UCSD-AML1 (cell line): ENCODE measurements around the gene ING1.
"Not testable (repeated sequence)": the region's sequence is repeated elsewhere in the genome, so short reads cannot be mapped to it uniquely, and the experiment has no call there.

Experiments used
- DNase-seq: peaks from one replicate; lab custom pipeline; 2025; ENCODE audit not compliant: unreplicated experiment; lab: John Stamatoyannopoulos, UW

The ING1 gene, protein sequence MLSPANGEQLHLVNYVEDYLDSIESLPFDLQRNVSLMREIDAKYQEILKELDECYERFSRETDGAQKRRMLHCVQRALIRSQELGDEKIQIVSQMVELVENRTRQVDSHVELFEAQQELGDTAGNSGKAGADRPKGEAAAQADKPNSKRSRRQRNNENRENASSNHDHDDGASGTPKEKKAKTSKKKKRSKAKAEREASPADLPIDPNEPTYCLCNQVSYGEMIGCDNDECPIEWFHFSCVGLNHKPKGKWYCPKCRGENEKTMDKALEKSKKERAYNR

DNA sequence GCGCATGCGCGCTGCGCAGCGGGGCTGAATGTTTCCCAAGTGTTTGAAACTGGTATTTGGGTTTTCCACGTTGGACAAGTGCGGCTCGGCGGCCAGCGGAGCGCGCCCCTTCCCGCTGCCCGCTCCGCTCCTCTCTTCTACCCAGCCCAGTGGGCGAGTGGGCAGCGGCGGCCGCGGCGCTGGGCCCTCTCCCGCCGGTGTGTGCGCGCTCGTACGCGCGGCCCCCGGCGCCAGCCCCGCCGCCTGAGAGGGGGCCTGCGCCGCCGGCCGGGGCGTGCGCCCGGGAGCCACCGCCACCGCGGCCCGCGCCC is at the start of gene ING1:
Gene ING1, plus strand, starts transcription at position 59 of the 311 bp plus-strand sequence. CDS start 450 bp downstream, outside the sequence.
- no peak for DNase-seq

DNA sequence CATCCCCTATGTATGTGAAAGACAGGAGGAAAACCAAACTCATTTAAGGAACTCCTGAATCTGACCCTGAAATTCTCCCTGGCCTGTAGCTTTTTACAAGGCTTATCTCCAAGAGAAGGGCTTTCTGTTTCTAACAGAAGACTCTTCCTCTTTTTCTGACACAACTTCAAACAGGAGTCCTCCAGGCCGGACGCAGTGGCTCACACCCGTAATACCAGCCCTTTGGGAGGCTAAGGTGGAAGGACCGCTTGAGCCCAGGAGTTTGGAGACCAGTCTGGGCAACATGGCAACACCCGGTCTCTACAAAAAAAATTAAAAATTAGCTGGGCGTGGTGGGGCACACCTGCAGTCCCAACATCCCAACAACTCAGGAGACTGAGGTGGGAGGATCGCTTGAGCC is 49.5 kb upstream of the ING1 start:
- DNase-seq: no peak

DNA sequence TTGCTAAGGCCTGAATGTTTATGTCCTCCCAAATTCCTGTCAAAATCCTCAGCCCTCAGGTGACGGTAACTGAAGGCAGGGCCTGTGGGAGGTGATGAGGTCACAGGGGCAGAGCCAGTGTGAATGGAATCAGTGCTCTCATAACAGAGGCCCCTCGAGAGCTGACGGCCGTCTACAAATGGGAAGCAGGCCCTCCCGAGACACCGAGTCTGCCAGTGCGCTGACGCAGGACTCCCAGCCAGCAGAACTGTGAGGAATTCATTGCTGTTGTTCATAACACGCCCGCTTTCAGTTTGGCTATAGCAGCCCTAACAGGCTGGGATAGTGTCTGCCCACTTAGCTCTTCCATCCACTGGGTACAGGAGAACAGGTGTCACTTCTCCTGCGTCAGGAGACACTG is 48.8 kb upstream of the ING1 start:
- no peak for DNase-seq

DNA sequence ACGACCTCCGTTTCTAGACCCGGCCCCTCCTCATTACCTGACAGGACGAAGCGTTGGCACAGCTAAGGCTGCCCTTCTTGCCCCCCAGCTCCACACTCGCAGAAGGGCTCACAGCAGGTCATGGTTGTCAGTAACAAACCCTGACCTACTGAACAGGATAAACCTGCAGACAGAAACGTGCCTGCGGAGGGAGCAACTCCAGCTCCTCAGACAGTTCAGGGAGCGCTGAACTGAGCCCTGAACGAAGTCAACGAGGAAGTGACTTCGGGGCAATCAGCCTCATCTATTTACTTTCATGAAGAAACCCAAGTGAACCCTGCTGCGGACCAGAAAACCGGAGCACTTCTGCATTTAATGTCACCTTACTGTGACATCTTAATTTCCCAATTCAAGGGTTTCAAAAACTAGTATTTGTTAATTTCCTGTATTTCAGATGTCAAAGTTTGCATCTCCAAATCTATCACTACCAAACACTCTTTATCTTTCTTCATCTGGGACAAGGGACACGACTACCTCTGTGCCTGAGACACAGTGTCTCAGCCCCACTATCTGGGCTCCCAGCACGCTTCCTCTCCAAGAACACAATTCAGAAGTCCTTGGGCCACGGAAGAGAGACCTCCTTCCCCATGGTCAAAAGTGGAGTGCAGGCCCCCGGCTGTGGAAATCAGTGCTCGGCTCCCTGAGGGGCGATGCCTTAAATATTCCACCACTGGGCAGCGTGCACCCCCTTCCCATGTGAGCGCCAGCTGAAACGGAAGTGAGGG is 47.8 kb upstream of the ING1 start:
- DNase-seq: no peak

DNA sequence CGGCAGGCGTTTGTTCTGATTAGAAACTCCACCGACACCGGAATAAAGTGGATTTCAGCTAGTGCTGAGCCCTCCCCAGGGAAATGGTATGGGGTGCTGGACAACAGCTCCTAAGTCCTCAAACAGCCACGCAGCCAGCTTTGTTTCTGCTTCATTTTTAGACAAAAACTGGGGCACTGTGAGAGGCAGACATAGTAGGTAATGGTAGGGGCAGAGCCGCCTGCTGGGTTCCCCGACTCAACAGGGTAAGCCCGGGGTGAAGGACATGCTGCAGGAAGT is 47.3 kb upstream of the ING1 start:
- DNase-seq: no peak

DNA sequence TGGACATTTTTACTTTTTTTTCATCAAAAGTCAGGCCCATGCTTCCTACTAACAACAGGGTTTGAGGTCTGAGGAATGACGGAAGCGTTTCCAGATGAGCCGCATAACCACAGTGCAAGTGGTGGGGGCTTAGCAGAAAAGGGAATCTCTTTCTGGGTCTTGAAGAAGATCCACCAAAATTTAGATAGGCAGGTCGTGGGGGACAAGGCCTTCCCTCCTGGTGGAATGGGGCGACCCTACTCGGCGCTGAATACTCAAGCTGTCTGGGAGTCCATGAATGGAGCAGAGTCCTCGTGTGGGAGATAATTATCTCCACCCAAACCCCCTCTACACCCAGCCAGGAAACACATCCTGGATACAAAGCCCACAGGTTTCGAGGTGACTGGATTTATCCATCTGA is 44.5 kb upstream of the ING1 start:
- DNase-seq: no peak

DNA sequence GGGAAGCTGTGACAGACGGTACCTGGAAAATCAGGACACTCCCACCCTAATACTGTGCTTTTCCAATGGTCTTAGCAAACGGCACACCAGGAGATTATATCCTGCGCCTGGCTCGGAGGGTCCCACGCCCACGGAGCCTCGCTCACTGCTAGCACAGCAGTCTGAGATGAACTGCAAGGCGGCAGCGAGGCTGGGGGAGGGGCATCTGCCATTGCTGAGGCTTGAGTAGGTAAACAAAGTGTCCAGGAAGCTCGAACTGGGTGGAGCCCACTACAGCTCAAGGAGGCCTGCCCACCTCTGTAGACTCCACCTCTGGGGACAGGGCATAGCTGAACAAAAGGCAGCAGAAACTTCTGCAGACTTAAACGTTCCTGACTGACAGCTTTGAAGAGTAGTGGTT is 43.7 kb upstream of the ING1 start:
- not testable (repeated sequence) for DNase-seq

DNA sequence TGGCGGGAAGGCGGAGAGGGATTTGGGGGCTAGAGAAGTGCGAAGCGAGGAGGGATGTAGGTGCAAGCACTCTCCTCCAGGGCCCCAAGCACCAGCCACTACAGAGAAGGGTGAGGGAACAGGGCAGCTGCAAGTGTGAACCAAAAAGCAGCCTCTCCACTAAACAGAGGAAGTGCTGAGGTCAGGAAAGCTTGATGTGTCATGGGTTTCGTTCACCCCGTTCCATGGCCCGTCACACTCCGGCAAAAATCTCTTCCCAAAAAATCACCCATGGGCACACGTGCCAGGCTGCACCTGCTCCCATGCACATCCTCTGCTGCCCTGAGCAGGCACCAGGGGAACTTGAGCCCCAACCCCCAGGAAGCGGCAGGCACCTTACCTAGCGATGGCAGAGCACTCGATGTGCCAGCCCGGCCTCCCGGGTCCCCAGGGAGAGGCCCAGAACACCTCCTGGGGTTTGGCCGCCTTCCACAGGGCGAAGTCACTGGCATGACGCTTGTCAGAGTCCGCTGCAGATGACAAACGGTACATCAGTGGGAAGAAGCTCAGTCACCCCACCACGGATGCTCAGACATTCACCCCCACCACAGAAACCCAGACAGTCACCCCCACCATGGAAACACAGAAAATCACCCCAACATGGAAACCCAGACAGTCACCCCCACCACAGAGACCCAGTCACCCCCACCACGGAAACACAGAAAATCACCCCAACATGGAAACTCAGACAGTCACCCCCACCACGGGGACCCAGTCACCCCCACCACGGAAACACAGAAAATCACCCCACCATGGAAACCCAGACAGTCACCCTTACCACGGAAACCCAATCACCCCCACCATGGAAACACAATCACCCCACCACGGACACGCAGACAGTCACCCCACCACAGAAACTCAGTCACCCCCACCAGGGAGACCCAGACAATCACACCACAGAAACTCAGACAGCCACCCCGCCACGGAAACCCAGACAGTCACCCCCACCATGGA is 36.6 kb upstream of the ING1 start:
- DNase-seq: no peak

DNA sequence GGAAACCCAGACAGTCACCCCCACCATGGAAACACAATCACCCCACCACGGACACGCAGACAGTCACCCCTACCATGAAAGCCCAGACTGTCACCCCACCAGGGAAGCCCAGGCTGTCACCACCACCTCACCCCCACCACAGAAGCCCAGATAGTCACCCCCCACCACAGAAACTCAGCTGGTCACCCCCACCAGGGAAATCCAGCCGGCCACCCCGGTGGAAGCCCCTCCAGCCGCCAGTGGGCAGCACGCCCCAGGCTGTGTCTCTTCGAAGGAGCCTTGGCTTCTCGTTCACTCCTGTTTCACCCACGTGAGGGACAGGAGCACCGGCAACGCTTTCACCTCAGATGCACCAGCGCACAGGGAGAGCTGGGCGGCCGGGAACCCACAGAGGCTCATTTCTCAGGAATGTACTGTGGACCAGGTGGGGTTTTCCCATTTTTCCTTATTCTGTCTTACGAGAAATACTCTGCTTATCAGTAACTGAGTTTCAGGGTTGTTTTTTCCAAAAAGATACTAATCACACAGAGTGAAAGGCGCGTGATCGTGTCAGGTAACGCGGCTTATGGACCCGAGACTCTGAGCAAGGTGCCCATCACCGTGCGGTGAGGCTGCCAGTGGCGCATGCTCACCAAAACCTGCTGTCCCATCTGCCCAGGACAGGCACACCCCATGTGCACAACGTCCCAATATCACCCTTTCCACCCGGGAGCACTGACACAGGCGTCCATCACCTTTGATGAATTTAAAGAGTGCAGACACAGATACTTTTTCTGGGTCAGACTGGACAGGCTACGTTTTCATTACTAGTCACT is 35.6 kb upstream of the ING1 start:
- DNase-seq: no peak

DNA sequence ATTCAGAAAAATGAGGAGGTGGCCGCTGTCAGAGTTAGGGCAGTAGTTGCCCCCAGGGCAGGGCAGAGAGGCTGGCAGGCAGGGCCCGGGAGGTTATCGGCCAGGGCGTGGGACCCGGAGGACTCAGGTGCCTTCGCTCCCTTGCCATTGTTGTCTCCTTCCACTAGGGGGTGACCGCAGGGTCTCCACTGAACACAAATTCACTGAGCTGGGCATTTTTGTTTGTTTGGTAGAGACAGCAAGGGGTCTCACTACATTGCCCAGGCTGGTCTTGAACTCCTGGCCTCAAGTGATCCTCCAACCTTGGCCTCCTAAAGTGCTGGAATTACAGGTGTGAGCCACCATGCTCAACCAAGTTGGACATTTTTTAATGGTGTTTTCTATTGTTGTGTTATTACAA is 32.6 kb upstream of the ING1 start:
- DNase-seq: no peak

DNA sequence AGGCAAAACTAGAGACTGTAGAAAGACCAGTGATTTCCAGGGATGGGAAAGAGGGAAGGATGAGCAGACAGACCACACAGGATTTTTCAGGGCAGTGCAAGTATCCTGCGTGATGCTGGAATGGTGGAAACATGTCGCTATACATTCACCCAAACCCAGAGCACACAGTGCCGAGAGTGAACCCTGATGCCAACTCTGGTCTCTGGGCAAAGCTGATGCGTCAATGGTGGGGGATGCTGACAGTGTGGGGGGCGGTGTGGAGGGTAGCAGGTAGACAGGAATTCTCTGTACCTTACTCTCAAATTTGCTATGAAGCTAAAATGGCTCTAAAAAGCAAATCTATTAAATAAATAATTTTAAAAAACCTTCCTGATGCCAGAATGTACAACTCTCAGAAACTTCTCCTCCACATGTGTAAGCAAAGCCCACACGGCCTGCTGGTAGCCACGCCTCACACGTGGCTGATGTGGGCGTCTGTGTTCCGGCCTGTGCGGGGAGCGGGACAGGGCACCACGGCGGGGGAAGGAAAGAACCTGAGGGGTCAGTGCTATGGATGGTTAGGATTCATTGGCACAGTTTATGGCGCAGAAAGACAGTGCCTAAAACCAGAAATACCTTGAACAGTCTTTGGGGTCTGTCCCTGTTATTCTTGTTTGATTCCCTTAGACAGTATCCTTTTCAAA is 31.5 kb upstream of the ING1 start:
- DNase-seq: no peak

DNA sequence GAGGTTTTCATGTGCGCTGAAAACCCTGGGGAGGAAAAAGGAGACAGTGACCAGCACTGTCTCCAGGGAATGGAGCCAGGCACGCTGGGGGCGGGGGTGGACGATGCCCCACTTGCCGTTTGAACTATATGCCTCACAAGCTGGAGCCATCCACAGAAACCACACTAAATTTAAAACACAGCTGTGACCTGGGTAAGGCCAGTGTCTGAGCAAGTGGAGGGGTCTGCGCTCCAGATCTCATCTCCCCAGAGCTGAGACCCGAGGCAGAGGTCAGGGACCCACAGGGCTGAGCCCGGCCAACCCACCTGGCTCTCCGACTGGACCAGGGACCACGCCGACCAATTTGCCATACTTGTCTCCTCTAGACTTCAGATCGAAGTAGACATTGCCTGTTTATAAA is 30.8 kb upstream of the ING1 start:
- no peak for DNase-seq

DNA sequence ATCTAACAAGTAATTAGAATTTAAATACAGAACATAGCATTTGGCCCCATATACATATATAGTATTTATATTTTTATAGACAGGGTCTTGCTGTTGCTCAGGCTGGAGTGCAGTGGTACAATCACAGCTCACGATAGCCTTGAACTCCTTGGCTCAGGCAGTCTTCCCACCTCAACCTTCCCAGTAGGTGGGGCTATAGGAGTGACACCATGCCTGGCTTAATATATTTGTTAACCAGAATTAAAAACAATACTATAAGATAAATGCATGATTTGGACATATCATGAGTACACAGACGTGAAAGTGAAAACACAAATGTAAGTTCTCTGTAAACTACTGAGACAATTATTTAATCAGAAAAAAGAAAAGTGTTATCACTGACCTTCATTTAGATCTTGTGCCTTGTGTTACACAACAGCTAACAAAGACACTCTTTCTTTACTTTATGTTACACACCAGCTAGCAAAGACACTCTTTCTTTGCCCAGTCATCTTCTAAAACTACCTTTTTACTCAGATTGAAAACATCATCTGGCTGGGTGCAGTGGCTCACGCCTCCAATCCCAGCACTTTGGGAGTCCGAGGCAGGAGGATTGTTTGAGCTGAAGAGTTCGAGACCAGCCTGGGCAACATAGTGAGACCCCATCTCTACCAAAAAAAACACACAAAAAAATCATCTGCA is 30.2 kb upstream of the ING1 start:
- DNase-seq: no peak

DNA sequence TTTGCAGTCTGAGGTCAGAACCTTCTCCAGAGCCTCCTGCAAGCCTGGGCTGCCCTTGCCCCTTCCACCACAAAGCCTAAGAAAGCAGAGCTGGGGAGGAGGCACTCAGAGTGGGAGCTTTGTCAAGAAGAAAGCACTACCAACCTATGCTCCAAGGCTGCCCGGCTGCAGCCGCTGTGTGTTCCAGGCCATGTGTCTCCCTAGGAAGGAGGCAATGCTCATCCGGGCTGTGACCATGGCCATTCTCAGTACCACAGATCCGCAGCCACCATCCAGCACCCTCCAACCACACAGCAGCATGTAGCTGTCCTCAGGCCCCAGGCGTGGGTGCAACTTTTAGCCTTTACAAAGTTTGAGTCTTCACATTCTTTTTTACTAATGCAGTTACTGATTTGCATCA is 29.6 kb upstream of the ING1 start:
- DNase-seq: no peak

DNA sequence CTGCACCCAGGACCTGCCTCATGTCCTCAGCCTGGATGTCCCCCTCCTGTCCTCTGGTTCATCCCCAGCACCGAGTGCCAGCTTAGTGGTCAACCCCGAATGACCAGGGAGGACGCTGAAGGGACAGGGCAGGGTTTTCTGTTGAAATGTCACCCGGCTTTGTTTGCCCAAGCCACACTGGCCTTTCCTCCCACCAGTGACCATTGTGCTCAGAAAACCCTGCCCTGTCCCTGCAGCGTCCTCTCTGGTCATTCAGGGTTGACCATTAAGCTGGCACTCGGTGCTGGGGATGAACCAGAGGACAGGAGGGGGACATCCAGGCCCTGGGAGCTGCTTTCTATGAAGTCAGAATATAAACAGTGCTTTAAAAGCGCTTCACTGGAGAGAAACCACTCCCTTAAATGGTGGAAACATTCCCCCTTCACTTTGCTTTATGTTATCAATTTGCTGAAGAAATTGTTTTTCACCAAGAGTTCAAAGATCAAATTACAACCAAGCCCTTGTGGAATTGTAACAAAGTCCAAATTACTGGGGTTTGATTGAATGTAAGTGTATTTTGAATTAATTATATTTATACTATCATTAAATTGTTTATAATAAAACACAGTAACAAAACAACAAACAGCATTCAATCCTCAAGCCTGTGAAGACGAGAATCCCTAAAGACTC is 29.0 kb upstream of the ING1 start:
- DNase-seq: no peak

DNA sequence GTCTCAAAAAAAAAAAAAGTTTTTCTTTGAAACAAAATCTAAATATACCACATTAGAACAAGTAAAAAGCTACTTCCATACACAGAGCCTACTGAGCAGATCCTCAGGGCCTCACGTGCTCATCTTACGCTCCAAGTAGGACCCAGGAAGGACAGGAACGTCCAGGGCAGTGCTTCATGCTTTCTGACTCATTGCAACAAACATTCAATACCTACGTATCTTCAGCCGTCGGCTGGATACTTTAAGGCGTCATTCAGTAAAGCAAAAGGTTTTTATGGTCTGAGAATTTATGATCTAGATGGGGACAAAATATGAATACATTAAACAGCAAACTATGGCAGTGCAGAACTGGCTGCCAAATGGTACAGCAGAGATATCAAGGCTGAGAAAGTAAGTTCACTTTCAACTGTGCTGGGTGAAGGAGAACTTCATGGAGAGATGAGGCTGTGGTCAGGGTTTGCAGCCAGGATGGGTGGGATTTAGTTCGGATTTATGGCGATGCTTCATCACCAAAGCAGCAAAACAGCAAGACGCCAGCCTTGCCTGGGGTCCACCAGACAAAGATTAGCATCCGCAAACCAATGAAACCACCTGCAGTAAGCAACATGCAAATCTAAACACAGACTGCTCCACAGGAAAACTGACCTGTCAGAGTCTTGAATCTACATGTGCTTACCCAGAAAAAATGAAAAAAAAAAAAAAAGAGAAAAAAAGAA is 28.0 kb upstream of the ING1 start:
- no peak for DNase-seq

DNA sequence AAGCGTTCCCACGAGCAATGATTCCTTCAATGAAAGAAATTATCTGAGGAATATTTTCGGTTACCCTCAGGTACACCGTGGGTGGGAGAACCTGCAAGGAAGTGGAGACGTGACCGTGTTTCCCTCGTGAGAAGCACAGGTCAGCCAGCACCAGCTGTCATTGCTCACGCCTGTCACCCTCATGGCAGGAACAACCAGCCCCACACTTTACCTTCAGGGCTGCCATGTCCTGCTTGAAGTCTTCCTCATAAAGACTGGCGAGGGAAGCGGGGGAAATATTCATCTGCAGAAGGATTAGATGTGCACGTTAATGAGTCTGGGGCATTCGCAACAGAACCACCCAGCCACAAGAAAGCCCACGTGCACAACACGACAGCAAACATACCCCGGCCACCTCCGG is 25.8 kb upstream of the ING1 start:
- DNase-seq: no peak

DNA sequence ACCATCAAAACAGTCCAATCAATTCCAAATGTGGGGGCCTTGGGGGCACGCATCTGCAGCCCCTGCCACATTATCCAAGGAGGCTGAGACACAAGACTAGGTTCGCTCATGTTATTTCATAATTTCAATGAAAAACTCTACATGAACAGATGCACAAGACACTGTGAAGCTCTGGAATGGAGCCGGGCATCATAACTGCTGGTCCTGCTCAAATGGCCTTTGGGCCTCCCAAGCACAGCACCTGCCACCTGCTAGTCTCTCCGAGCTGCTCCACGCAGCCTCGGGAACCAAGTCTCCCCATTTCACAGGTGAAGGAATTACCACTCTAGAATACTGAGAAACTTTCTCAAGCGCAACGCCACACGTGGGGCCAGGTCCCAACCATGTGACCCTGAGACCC is 24.5 kb upstream of the ING1 start:
- no peak for DNase-seq

DNA sequence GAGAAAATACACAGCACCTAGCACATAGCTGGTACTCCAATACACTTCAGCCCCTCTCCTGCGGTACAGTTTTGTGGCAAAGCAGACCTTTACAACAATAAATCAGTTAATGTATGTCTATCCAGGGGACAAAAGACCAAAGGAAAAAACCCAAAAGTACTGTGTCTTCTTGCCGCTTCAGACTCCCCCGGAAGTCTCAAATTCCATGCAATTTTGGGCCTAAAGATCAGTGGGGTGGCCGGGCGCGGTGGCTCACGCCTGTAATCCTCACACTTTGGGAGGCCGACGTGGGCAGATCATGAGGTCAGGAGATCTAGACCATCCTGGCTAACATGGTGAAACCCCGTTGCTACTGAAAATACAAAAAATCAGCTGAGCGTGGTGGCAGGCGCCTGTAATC is 23.8 kb upstream of the ING1 start:
- no peak for DNase-seq
